CD4-positive, alpha-beta memory T cell (primary cell): ENCODE results near the gene ZEB2. TPM values are rescaled to one million over a fixed set of nuclear protein-coding genes. Genes with fewer than 3 reads are reported as not detected.

ENCODE experiments used
- CTCF ChIA-PET: fragments of 350-600 bp; sonication (Branson Sonifier 250); formaldehyde crosslinking; loops from one replicate; lab custom pipeline; 2021; ENCODE audit warnings: inconsistent platforms; ENCODE audit not compliant: partially characterized antibody; lab: Charles Lee
- POLR2A ChIA-PET: fragments of 350-600 bp; sonication (Branson Sonifier 250); formaldehyde crosslinking; loops from one replicate; lab custom pipeline; 2021; ENCODE audit not compliant: partially characterized antibody; lab: Charles Lee
- DNase-seq, 5 donors: peaks; one replicate each; pipeline versions ENCODE4 v3.0.0 to v3.0.0-alpha.2; 2020 to 2022; ENCODE audit warnings: mixed read lengths in 1 of 5
- H3K27ac ChIP-seq: one replicate; pipeline ENCODE4 v1.7.0; 2013; ENCODE audit warnings: low read depth, low read length
- H3K27me3 ChIP-seq: 2 replicates; pipeline ENCODE4 v1.7.0; 2013; ENCODE audit warnings: mild to moderate bottlenecking, low read length, moderate library complexity; ENCODE audit not compliant: insufficient read depth
- H3K36me3 ChIP-seq: 2 replicates; pipeline ENCODE4 v1.7.0; 2013; ENCODE audit warnings: mild to moderate bottlenecking, low read length, moderate library complexity; ENCODE audit not compliant: insufficient read depth
- H3K4me1 ChIP-seq: 2 replicates; pipeline ENCODE4 v1.7.0; 2013; ENCODE audit warnings: mild to moderate bottlenecking, low read length, moderate library complexity; ENCODE audit not compliant: insufficient read depth
- H3K4me3 ChIP-seq, 2 donors: one replicate each; pipeline ENCODE4 v1.7.0; 2013; ENCODE audit warnings: low read length in 2 of 2, mild to moderate bottlenecking in 1 of 2
- H3K9me3 ChIP-seq, 2 donors: one replicate each; pipeline ENCODE4 v1.7.0; 2013; ENCODE audit warnings: low read length in 2 of 2, control low read depth in 1 of 2; ENCODE audit not compliant: control insufficient read depth in 1 of 2
- H3K27ac Mint-ChIP-seq, 7 donors: one replicate each; pipeline ENCODE4 v1.8.0; 2020 to 2021; ENCODE audit warnings: mixed read lengths in 7 of 7, mild to moderate bottlenecking in 6 of 7, inconsistent platforms in 3 of 7, moderate library complexity in 3 of 7
- H3K27me3 Mint-ChIP-seq, 2 donors: one replicate each; pipeline ENCODE4 v1.8.0; 2020 to 2021; ENCODE audit warnings: mixed read lengths in 2 of 2
- H3K36me3 Mint-ChIP-seq, 2 donors: one replicate each; pipeline ENCODE4 v1.8.0; 2020 to 2021; ENCODE audit warnings: mixed read lengths in 2 of 2, inconsistent platforms in 1 of 2, mild to moderate bottlenecking in 1 of 2
- H3K4me1 Mint-ChIP-seq, 4 donors: one replicate each; pipeline ENCODE4 v1.8.0; 2020 to 2021; ENCODE audit warnings: mixed read lengths in 4 of 4, mild to moderate bottlenecking in 1 of 4
- H3K4me3 Mint-ChIP-seq, 8 donors: one replicate each; pipeline ENCODE4 v1.8.0; 2020 to 2021; ENCODE audit warnings: mixed read lengths in 8 of 8, mild to moderate bottlenecking in 7 of 8, moderate library complexity in 6 of 8, inconsistent platforms in 3 of 8
- H3K9me3 Mint-ChIP-seq, 8 donors: one replicate each; pipeline ENCODE4 v1.8.0; 2020 to 2021; ENCODE audit warnings: mixed read lengths in 8 of 8, mild to moderate bottlenecking in 5 of 8, inconsistent platforms in 3 of 8, moderate library complexity in 1 of 8
- intact Hi-C: fragments of 100-400 bp; cut with micrococcal nuclease; formaldehyde crosslinking; loops from one replicate; pipeline ENCODE4 v1.15.1; 2023
- polyA plus RNA-seq, 2 donors: library from polyadenylated mRNA; unstranded; fragments of 300-500 nt; fragmentation: Illumina TruSeq; gene quantifications; one replicate each; pipeline ENCODE4 v1.2.3, GENCODE V29; 2021
- total RNA-seq, 2 experiments: library from RNA; stranded (reverse); gene quantifications; one replicate each; pipeline ENCODE4 v1.2.3, GENCODE V29; 2021

Gene ZEB2
- total and polyA plus RNA-seq, 4 experiments from 2014 or later: 0.83 to 5.2 (median 2.6) TPM

- ChIA-PET POLR2A (no interaction called here), CTCF (no interaction called here)
- Mint-ChIP-seq H3K4me1 (peaks cover 0 to 2% (median 0%) of the 10 kb centered on the region in 4 donors), H3K4me3 (no peak overlapping the region), H3K27ac (no peak overlapping the region), H3K9me3 (peaks cover 0 to 3% (median 0%) of the 10 kb centered on the region in 8 donors), H3K36me3 (no peaks in the 10 kb centered on the region), H3K27me3 (peaks cover 4 to 7% of the 10 kb centered on the region in 2 donors)
- no peaks in the 10 kb centered on the region for H3K36me3 ChIP-seq
- H3K4me3 ChIP-seq: no peak overlapping the region
- no peak overlapping the region for H3K27ac ChIP-seq
- no peaks in the 10 kb centered on the region for H3K4me1 ChIP-seq
- H3K27me3 ChIP-seq: no peaks in the 10 kb centered on the region
- H3K9me3 ChIP-seq: no peaks in the 10 kb centered on the region
- DNase-seq: no peak
- intact Hi-C loops: no loop called here
These were observed 27.0 kb upstream of the ZEB2 start for GRCh38 chr2:144546933-144547332.

DNA sequence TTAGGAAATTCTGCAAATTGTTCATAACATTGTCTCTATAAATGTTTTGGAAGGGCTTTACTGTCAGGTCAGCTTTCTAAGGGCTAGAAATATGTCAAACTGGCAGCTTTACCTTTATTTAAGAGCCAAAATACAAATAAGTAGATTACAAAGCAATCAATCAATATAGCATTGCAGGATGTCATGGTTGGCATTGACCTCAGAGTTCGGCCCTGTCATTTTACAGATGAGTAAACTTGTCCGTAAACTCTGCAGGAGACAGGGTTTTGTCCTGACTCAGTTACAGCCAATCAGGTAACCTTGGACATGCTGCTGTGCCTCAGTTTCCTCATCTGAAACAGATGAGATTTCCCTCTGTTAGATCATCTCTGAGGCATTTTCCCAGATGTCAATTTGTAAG lies 25.9 kb upstream of the ZEB2 start:
- Mint-ChIP-seq H3K4me1 (peaks cover 0 to 2% (median 0%) of the 10 kb centered on the region in 4 donors), H3K36me3 (no peaks in the 10 kb centered on the region), H3K4me3 (no peak overlapping the region), H3K27me3 (peaks cover 4 to 7% of the 10 kb centered on the region in 2 donors), H3K27ac (no peak overlapping the region), H3K9me3 (peaks cover 0 to 3% (median 0%) of the 10 kb centered on the region in 8 donors)
- ChIA-PET POLR2A (no interaction called here), CTCF (no interaction called here)
- Histone ChIP-seq H3K36me3 (no peaks in the 10 kb centered on the region), H3K4me3 (no peak overlapping the region), H3K27ac (no peak overlapping the region), H3K27me3 (no peaks in the 10 kb centered on the region), H3K4me1 (no peaks in the 10 kb centered on the region), H3K9me3 (no peaks in the 10 kb centered on the region)
- no peak for DNase-seq
- intact Hi-C loops: no loop called here

- CTCF ChIA-PET: no interaction called here
- H3K27me3 ChIP-seq: no peaks in the 10 kb centered on the region
- peaks cover 2 to 5% of the 10 kb centered on the region in 2 donors for H3K27me3 Mint-ChIP-seq
- no peaks in the 10 kb centered on the region for H3K4me1 ChIP-seq
- intact Hi-C loops: no loop called here
- no peaks in the 10 kb centered on the region for H3K36me3 ChIP-seq
- DNase-seq: no peak
- peaks cover 0 to 3% (median 0%) of the 10 kb centered on the region in 8 donors for H3K9me3 Mint-ChIP-seq
- POLR2A ChIA-PET: no interaction called here
- H3K9me3 ChIP-seq: no peaks in the 10 kb centered on the region
- H3K27ac ChIP-seq: no peak overlapping the region
- H3K36me3 Mint-ChIP-seq: no peaks in the 10 kb centered on the region
- H3K4me3 Mint-ChIP-seq: no peak overlapping the region
- H3K4me1 Mint-ChIP-seq: peaks cover 0 to 2% (median 0%) of the 10 kb centered on the region in 4 donors
- no peak overlapping the region for H3K27ac Mint-ChIP-seq
- no peak overlapping the region for H3K4me3 ChIP-seq
These were observed 24.1 kb upstream of the ZEB2 start for GRCh38 chr2:144544053-144544452.

- no peaks in the 10 kb centered on the region for H3K36me3 ChIP-seq
- no peaks in the 10 kb centered on the region for H3K9me3 Mint-ChIP-seq
- H3K9me3 ChIP-seq: no peaks in the 10 kb centered on the region
- no peaks in the 10 kb centered on the region for H3K27me3 ChIP-seq
- H3K27ac ChIP-seq: no peak overlapping the region
- H3K4me1 ChIP-seq: no peaks in the 10 kb centered on the region
- DNase-seq: no peak
- intact Hi-C loops: no loop called here
- peaks cover 1 to 5% of the 10 kb centered on the region in 2 donors for H3K27me3 Mint-ChIP-seq
- no peak overlapping the region for H3K4me3 Mint-ChIP-seq
- no peak overlapping the region for H3K4me3 ChIP-seq
- H3K36me3 Mint-ChIP-seq: no peaks in the 10 kb centered on the region
- no peak overlapping the region for H3K27ac Mint-ChIP-seq
- CTCF ChIA-PET: no interaction called here
- POLR2A ChIA-PET: no interaction called here
- H3K4me1 Mint-ChIP-seq: no peaks in the 10 kb centered on the region
These were observed 21.5 kb upstream of the ZEB2 start for GRCh38 chr2:144541396-144541795.

GRCh38 chr2:144539289-144539782 lies 19.4 kb upstream of the ZEB2 start:
- Histone ChIP-seq H3K9me3 (no peaks in the 10 kb centered on the region), H3K27ac (no peak overlapping the region), H3K36me3 (no peaks in the 10 kb centered on the region), H3K4me3 (no peak overlapping the region), H3K4me1 (no peaks in the 10 kb centered on the region), H3K27me3 (no peaks in the 10 kb centered on the region)
- Mint-ChIP-seq H3K36me3 (no peaks in the 10 kb centered on the region), H3K27ac (no peak overlapping the region), H3K27me3 (peaks cover 1 to 8% of the 10 kb centered on the region in 2 donors), H3K4me3 (no peak overlapping the region), H3K4me1 (no peaks in the 10 kb centered on the region), H3K9me3 (no peaks in the 10 kb centered on the region)
- intact Hi-C loops: no loop called here
- DNase-seq: no peak
- POLR2A ChIA-PET: no interaction called here
- CTCF ChIA-PET: no interaction called here

DNA sequence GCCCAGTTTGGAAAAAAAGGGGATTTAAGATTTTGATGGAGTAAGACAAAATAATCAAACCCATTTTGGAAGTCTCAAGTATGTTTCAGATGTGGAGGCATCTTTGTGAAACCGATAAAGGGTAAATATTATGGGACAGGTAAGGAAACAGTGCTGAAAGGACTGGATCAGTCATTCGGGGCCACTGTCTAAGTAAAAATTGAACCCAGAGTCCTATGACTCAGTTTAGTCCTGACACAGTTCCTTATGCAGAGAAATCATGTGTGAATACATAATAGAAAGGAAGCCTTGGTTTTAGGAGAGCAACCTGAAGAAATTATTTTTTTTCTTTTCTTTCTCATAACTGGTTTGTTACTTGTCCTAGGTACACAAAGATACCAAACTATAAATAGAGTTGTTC lies 15.4 kb upstream of the ZEB2 start:
- intact Hi-C loops: no loop called here
- POLR2A ChIA-PET: no interaction called here
- H3K27me3 Mint-ChIP-seq: peaks cover 15 to 24% of the 10 kb centered on the region in 2 donors
- no peaks in the 10 kb centered on the region for H3K9me3 ChIP-seq
- H3K4me1 ChIP-seq: no peaks in the 10 kb centered on the region
- H3K4me3 Mint-ChIP-seq: no peak overlapping the region
- no peak for DNase-seq
- CTCF ChIA-PET: no interaction called here
- no peaks in the 10 kb centered on the region for H3K4me1 Mint-ChIP-seq
- no peak overlapping the region for H3K4me3 ChIP-seq
- no peak overlapping the region for H3K27ac Mint-ChIP-seq
- H3K27ac ChIP-seq: no peak overlapping the region
- H3K9me3 Mint-ChIP-seq: no peaks in the 10 kb centered on the region
- H3K36me3 Mint-ChIP-seq: no peaks in the 10 kb centered on the region
- H3K27me3 ChIP-seq: no peaks in the 10 kb centered on the region
- H3K36me3 ChIP-seq: no peaks in the 10 kb centered on the region

GRCh38 chr2:144533221-144533620 lies 13.3 kb upstream of the ZEB2 start:
- H3K4me3 Mint-ChIP-seq: no peak overlapping the region
- H3K27ac ChIP-seq: no peak overlapping the region
- H3K9me3 ChIP-seq: no peaks in the 10 kb centered on the region
- no peaks in the 10 kb centered on the region for H3K4me1 ChIP-seq
- H3K36me3 Mint-ChIP-seq: no peaks in the 10 kb centered on the region
- no peak overlapping the region for H3K27ac Mint-ChIP-seq
- H3K4me1 Mint-ChIP-seq: no peaks in the 10 kb centered on the region
- no peaks in the 10 kb centered on the region for H3K36me3 ChIP-seq
- H3K27me3 ChIP-seq: no peaks in the 10 kb centered on the region
- intact Hi-C loops: no loop called here
- H3K9me3 Mint-ChIP-seq: no peaks in the 10 kb centered on the region
- CTCF ChIA-PET: no interaction called here
- no peak overlapping the region for H3K4me3 ChIP-seq
- no peak for DNase-seq
- POLR2A ChIA-PET: no interaction called here
- H3K27me3 Mint-ChIP-seq: peaks cover 21 to 33% of the 10 kb centered on the region in 2 donors

- intact Hi-C loops: no loop called here
- H3K36me3 ChIP-seq: no peaks in the 10 kb centered on the region
- Mint-ChIP-seq H3K36me3 (no peaks in the 10 kb centered on the region), H3K4me1 (no peaks in the 10 kb centered on the region), H3K27ac (no peak overlapping the region), H3K4me3 (no peak overlapping the region), H3K9me3 (no peaks in the 10 kb centered on the region), H3K27me3 (peaks cover 21 to 43% of the 10 kb centered on the region in 2 donors)
- no peak overlapping the region for H3K4me3 ChIP-seq
- POLR2A ChIA-PET: no interaction called here
- H3K27me3 ChIP-seq: no peaks in the 10 kb centered on the region
- H3K4me1 ChIP-seq: no peaks in the 10 kb centered on the region
- no peaks in the 10 kb centered on the region for H3K9me3 ChIP-seq
- CTCF ChIA-PET: interaction anchor here (0.8 kb wide), 1 partner anchor 8 kb away, joined by 3 read pairs; no protein-coding TSS in a partner anchor
- no peak overlapping the region for H3K27ac ChIP-seq
- no peak for DNase-seq
These were observed 10.7 kb upstream of the ZEB2 start for GRCh38 chr2:144530596-144530995.
